HEK293T (cell line): Measurements from ENCODE around the gene RNF175.

Experiments used
- ARNT ChIP-seq: fragments of 450-650 bp; IDR thresholded peaks from 2 replicates; pipeline ENCODE4 v1.6.1; 2017; ENCODE audit warnings: mild to moderate bottlenecking
- BHLHE40 ChIP-seq: fragments of 450-650 bp; IDR thresholded peaks from 2 replicates; pipeline ENCODE4 v1.6.1; 2016; ENCODE audit warnings: mild to moderate bottlenecking, moderate library complexity, borderline replicate concordance
- CTBP1 ChIP-seq: fragments of 450-650 bp; IDR thresholded peaks from 2 replicates; pipeline ENCODE4 v1.6.1; 2016; ENCODE audit warnings: borderline replicate concordance
- ELF4 ChIP-seq: fragments of 450-650 bp; IDR thresholded peaks from 2 replicates; pipeline ENCODE4 v1.6.1; 2017; ENCODE audit warnings: antibody characterized with exemption
- FOXA1 ChIP-seq: fragments of 450-650 bp; IDR thresholded peaks from 2 replicates; pipeline ENCODE4 v1.6.1; 2016; ENCODE audit warnings: mild to moderate bottlenecking
- FOXK2 ChIP-seq: fragments of 450-650 bp; IDR thresholded peaks from 2 replicates; pipeline ENCODE4 v1.6.1; 2016; ENCODE audit warnings: mild to moderate bottlenecking
- L3MBTL2 ChIP-seq: fragments of 450-650 bp; conservative IDR thresholded peaks from 2 replicates; pipeline ENCODE4 v1.6.1; 2016; ENCODE audit warnings: mild to moderate bottlenecking
- PKNOX1 ChIP-seq: fragments of 450-650 bp; IDR thresholded peaks from 2 replicates; pipeline ENCODE4 v1.6.1; 2016
- SP1 ChIP-seq: fragments of 450-650 bp; IDR thresholded peaks from 2 replicates; pipeline ENCODE4 v1.6.1; 2017
- SUZ12 ChIP-seq: fragments of 450-650 bp; IDR thresholded peaks from 2 replicates; pipeline ENCODE4 v1.6.1; 2016; ENCODE audit warnings: mild to moderate bottlenecking
- ZNF384 ChIP-seq: fragments of 450-650 bp; IDR thresholded peaks from 2 replicates; pipeline ENCODE4 v1.6.1; 2016

DNA sequence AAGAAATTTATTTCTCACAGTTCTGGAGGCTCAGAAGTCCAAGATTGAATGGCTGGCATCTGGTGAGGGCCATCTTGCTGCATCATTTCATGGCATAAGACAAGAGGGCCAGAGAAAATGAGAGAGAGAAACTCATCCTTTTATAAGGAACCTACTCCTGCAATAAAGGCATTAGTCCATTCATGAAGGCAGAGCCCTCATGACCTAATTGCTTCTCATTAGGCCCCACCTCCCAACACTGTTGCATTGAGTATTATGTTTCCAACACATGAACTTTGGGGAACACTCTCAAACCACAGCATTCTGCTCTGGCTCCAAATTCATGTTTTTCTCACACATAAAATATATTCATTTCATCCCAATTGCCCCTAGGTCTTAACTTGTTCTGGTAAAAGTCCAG lies 14.2 kb downstream of the RNF175 start:
- TF ChIP-seq FOXK2 (no peak), PKNOX1 (no peak), ARNT (no peak), ELF4 (no peak), ZNF384 (no peak), CTBP1 (no peak), BHLHE40 (no peak), FOXA1 (no peak), L3MBTL2 (no peak), SUZ12 (no peak), SP1 (no peak)
